Measurements from ENCODE around the gene SORBS1. TPM values are rescaled to one million over a fixed set of nuclear protein-coding genes. Genes with fewer than 3 reads are reported as not detected.

The SORBS1 gene
- total and polyA plus RNA-seq, 2 of the 13 experiments (the other 11 are each of a cell fraction or from before 2014, with no cell fraction given): 16.8 to 39.8 TPM

DNA sequence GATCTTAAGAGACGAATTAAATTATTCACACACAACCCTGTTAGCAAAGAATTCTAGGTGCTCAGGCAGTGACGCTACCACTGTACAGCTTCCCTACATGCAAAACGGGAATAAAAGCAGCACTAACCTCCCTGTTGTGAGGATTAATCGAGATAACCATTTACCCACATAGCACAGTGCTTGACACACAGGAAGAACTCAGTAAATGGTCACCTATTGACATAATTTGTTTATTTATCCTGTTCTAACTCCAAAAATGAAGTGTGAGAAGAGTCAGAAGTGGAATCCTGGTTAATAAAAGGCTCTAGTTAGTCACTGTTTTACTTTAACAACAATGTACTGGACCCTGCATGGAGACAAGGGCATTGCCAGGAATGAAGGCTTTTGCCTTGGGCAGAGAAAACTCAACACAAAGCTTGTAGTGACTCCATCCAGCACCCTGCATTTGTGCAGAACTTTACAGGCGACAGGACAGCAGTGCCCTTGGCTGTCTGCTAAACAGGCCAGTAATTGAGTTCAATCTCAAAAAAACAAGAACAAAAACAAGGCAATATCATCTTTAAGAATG, 103.8 kb downstream of the SORBS1 start (continued):
- TF ChIP-seq, protein P1, sequence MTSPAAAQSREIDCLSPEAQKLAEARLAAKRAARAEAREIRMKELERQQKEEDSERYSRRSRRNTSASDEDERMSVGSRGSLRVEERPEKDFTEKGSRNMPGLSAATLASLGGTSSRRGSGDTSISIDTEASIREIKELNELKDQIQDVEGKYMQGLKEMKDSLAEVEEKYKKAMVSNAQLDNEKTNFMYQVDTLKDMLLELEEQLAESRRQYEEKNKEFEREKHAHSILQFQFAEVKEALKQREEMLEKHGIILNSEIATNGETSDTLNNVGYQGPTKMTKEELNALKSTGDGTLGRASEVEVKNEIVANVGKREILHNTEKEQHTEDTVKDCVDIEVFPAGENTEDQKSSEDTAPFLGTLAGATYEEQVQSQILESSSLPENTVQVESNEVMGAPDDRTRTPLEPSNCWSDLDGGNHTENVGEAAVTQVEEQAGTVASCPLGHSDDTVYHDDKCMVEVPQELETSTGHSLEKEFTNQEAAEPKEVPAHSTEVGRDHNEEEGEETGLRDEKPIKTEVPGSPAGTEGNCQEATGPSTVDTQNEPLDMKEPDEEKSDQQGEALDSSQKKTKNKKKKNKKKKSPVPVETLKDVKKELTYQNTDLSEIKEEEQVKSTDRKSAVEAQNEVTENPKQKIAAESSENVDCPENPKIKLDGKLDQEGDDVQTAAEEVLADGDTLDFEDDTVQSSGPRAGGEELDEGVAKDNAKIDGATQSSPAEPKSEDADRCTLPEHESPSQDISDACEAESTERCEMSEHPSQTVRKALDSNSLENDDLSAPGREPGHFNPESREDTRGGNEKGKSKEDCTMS (CRISPR knock-in tag; conservative IDR thresholded peaks at IDR 0.05): no peak
- TF ChIP-seq ZIK1 (CRISPR knock-in tag; IDR thresholded peaks at IDR 0.05; ENCODE audit: borderline replicate concordance, low read depth) (no peak), SP140L (CRISPR knock-in tag; IDR thresholded peaks at IDR 0.05; ENCODE audit: borderline replicate concordance) (no peak), ZNF256 (CRISPR knock-in tag; conservative IDR thresholded peaks at IDR 0.05) (no peak), GZF1 (CRISPR knock-in tag; IDR thresholded peaks at IDR 0.05) (no peak), IKZF4 (CRISPR knock-in tag; IDR thresholded peaks at IDR 0.05; ENCODE audit: borderline replicate concordance, low read depth, not compliant biosample characterization) (no peak), SALL2 (CRISPR knock-in tag; IDR thresholded peaks at IDR 0.05) (no peak), CBX2 (IDR thresholded peaks at IDR 0.05; ENCODE audit: low read depth, low read length) (no peak), CBX2 (CRISPR knock-in tag; IDR thresholded peaks at IDR 0.05; ENCODE audit: low read depth) (no peak), AGO1 (IDR thresholded peaks at IDR 0.05; ENCODE audit: low read depth, low read length, poor library complexity, severe bottlenecking) (no peak), ZNF326 (CRISPR knock-in tag; IDR thresholded peaks at IDR 0.05; ENCODE audit: borderline replicate concordance) (no peak)
- TF ChIP-seq, protein P2, sequence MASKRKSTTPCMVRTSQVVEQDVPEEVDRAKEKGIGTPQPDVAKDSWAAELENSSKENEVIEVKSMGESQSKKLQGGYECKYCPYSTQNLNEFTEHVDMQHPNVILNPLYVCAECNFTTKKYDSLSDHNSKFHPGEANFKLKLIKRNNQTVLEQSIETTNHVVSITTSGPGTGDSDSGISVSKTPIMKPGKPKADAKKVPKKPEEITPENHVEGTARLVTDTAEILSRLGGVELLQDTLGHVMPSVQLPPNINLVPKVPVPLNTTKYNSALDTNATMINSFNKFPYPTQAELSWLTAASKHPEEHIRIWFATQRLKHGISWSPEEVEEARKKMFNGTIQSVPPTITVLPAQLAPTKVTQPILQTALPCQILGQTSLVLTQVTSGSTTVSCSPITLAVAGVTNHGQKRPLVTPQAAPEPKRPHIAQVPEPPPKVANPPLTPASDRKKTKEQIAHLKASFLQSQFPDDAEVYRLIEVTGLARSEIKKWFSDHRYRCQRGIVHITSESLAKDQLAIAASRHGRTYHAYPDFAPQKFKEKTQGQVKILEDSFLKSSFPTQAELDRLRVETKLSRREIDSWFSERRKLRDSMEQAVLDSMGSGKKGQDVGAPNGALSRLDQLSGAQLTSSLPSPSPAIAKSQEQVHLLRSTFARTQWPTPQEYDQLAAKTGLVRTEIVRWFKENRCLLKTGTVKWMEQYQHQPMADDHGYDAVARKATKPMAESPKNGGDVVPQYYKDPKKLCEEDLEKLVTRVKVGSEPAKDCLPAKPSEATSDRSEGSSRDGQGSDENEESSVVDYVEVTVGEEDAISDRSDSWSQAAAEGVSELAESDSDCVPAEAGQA (IDR thresholded peaks at IDR 0.05; ENCODE audit: low read depth): no peak
- TF ChIP-seq, protein P2 (CRISPR knock-in tag; IDR thresholded peaks at IDR 0.05; ENCODE audit: borderline replicate concordance): no peak
- TF ChIP-seq, protein P3, sequence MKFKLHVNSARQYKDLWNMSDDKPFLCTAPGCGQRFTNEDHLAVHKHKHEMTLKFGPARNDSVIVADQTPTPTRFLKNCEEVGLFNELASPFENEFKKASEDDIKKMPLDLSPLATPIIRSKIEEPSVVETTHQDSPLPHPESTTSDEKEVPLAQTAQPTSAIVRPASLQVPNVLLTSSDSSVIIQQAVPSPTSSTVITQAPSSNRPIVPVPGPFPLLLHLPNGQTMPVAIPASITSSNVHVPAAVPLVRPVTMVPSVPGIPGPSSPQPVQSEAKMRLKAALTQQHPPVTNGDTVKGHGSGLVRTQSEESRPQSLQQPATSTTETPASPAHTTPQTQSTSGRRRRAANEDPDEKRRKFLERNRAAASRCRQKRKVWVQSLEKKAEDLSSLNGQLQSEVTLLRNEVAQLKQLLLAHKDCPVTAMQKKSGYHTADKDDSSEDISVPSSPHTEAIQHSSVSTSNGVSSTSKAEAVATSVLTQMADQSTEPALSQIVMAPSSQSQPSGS (CRISPR knock-in tag; IDR thresholded peaks at IDR 0.05): no peak
- TF ChIP-seq, protein P4, sequence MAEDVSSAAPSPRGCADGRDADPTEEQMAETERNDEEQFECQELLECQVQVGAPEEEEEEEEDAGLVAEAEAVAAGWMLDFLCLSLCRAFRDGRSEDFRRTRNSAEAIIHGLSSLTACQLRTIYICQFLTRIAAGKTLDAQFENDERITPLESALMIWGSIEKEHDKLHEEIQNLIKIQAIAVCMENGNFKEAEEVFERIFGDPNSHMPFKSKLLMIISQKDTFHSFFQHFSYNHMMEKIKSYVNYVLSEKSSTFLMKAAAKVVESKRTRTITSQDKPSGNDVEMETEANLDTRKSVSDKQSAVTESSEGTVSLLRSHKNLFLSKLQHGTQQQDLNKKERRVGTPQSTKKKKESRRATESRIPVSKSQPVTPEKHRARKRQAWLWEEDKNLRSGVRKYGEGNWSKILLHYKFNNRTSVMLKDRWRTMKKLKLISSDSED (CRISPR knock-in tag; IDR thresholded peaks at IDR 0.05): no peak
